ENCODE results near the gene INTS6.

INTS6 gene

GRCh38 chr13:51339354-51339753 lies 113.5 kb downstream of the INTS6 start, which contains the start of gene SERPINE3:
Gene SERPINE3, plus strand, starts transcription at chr13:51339691. Its CDS starts 1,401 bp downstream, at chr13:51341092.
- H3K4me3 ChIP-seq (ENCODE audit: low read length): no peak within 1 kb of the TSS
- DNase-seq (ENCODE audit: low read depth): no peak
- TF ChIP-seq, protein P1, sequence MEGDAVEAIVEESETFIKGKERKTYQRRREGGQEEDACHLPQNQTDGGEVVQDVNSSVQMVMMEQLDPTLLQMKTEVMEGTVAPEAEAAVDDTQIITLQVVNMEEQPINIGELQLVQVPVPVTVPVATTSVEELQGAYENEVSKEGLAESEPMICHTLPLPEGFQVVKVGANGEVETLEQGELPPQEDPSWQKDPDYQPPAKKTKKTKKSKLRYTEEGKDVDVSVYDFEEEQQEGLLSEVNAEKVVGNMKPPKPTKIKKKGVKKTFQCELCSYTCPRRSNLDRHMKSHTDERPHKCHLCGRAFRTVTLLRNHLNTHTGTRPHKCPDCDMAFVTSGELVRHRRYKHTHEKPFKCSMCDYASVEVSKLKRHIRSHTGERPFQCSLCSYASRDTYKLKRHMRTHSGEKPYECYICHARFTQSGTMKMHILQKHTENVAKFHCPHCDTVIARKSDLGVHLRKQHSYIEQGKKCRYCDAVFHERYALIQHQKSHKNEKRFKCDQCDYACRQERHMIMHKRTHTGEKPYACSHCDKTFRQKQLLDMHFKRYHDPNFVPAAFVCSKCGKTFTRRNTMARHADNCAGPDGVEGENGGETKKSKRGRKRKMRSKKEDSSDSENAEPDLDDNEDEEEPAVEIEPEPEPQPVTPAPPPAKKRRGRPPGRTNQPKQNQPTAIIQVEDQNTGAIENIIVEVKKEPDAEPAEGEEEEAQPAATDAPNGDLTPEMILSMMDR (conservative IDR thresholded peaks at IDR 0.05; ENCODE audit: low read length): no peak

DNA sequence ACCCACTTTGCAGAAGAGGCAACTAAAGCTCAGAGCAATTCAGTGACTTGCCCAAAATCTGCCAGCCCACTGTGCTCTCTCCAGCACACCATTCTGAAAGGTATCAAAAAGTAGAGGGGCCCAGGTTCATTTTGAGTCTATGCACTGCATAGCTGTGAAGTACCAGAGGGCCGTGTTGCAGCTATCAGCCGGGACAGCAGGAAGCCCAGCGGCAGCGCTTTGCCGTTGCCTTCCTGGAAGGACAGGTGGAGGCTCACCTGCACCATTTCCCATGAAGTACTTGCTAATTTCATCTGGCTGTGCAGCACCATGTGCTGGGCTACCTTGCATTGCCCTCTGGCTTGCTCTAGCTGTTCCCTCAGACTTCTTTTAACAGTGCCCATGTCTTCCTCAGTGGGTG lies 116.1 kb downstream of the INTS6 start:
- TF ChIP-seq, protein P1 (conservative IDR thresholded peaks at IDR 0.05; ENCODE audit: low read length): no peak
- H3K4me3 ChIP-seq (ENCODE audit: low read length): no peak overlapping the region
- no peak for DNase-seq (ENCODE audit: low read depth)

DNA sequence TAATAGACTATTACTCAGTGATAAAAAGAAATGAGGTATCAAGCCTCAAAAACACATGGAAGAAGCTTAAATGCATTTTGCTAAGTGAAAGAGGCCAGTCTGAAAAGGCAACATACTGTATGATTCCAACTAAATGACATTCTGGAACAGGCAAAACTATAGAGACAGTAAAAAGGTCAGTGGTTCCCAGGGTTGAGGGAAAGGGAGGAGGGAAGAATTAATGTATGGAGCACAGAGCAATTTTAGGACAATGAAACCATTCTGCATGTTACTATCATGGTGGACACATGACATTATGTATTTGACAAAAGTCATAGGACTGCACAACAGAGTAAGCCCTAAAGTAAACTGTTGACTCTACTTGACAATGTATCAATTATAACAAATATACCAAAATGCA lies 119.0 kb downstream of the INTS6 start:
- no peak for DNase-seq (ENCODE audit: low read depth)
- no peak overlapping the region for H3K4me3 ChIP-seq (ENCODE audit: low read length)
- TF ChIP-seq, protein P1 (conservative IDR thresholded peaks at IDR 0.05; ENCODE audit: low read length): no peak

GRCh38 chr13:51333421-51333820 lies 119.4 kb downstream of the INTS6 start:
- no peak overlapping the region for H3K4me3 ChIP-seq (ENCODE audit: low read length)
- TF ChIP-seq, protein P1 (conservative IDR thresholded peaks at IDR 0.05; ENCODE audit: low read length): no peak
- DNase-seq (ENCODE audit: low read depth): no peak

DNA sequence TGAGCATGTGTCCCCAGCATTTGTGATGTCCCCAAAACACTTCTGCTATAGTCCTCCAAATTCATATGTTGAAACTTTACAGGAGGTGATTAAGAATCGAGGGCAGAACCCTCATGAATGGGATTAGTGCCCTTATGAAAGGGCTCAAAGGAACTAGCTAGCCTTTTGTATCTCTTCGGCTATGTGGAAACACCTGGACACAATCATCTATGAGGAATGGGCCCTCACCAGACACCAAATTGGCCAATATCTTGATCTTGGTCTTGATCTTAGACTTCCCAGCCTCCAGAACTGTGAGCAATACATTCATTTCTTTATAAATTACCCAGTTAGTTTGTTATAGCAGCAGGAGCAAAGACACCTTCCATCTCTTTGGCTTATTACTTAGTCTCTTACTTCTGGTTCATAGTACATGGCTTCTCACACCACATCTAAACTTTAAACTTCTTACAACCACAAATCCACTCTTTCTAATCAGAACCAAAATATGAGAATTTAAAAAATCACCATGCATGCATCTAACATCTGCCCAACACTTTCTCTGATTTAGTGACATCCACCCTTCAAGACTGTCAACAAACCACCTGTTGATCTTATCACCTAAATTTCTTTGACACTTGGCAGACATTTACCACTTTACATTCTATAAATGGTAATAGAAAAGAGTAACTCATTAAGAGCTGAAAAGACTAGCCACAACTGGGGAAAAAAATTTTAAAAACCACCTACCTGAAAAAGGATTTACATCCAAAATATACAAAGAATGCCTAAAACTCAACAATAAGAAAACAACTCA lies 120.1 kb downstream of the INTS6 start:
- TF ChIP-seq, protein P1 (conservative IDR thresholded peaks at IDR 0.05; ENCODE audit: low read length): no peak
- DNase-seq (ENCODE audit: low read depth): no peak
- no peak overlapping the region for H3K4me3 ChIP-seq (ENCODE audit: low read length)

DNA sequence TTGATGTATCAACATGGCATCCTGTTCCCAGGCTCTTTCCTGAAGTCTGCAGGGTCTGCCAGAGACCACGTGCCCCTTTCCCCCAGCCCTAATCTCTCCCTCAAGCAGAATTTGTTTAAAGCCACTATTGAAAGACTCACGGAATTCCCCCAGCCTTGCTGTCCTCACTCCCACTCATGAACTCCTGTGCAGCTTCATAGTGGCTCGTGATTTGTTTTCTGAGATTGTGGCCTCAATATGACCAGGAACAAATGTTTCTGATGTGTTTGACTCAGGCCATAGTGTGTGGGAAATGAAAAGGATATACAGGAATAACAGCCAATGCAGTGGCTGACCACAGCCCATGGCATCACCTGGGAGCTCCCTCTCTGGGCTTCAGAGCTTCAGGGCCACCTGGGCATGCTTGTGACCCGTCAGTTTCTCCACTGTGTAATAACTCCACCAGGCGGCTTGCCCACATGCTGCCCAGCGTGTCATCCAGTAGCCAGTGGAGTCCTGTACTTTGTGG lies 121.4 kb downstream of the INTS6 start:
- TF ChIP-seq, protein P1 (conservative IDR thresholded peaks at IDR 0.05; ENCODE audit: low read length): no peak
- DNase-seq (ENCODE audit: low read depth): no peak
- H3K4me3 ChIP-seq (ENCODE audit: low read length): no peak overlapping the region

GRCh38 chr13:51330791-51331190 lies 122.0 kb downstream of the INTS6 start:
- TF ChIP-seq, protein P1 (conservative IDR thresholded peaks at IDR 0.05; ENCODE audit: low read length): no peak
- no peak overlapping the region for H3K4me3 ChIP-seq (ENCODE audit: low read length)
- DNase-seq (ENCODE audit: low read depth): peak; percentile 81
